OCI-LY3 (cell line): Measurements from ENCODE around the gene GPR26.

ENCODE experiments used
- H2AFZ ChIP-seq: fragments of 200-600, 300-600 bp; shearing (Covaris generic); 2 replicates; pipeline ENCODE4 v1.6.0; 2014; ENCODE audit warnings: antibody characterized with exemption, low read depth, low read length
- H3K27ac ChIP-seq: fragments of 200-600, 300-600 bp; sonication (generic); 2 replicates; pipeline ENCODE4 v1.5.1; 2014; ENCODE audit warnings: mild to moderate bottlenecking, low read length, moderate library complexity, mixed read lengths
- H3K27me3 ChIP-seq: fragments of 200-600, 300-600 bp; sonication (generic); 2 replicates; pipeline ENCODE4 v1.6.1; 2014; ENCODE audit warnings: low read depth, low read length, mixed read lengths
- H3K36me3 ChIP-seq: fragments of 200-600, 300-600 bp; sonication (generic); replicated peaks from 2 replicates; pipeline ENCODE3; 2014; ENCODE audit warnings: low read depth, low read length, mixed read lengths
- H3K4me1 ChIP-seq: fragments of 300-600, 200-600 bp; sonication (generic); 2 replicates; pipeline ENCODE4 v1.6.1; 2014; ENCODE audit warnings: low read length, mixed read lengths
- H3K4me2 ChIP-seq: fragments of 200-600, 300-600 bp; sonication (generic); 2 replicates; pipeline ENCODE4 v1.6.1; 2014; ENCODE audit warnings: low read length, mixed read lengths
- H3K4me3 ChIP-seq: fragments of 300-600, 200-600 bp; sonication (generic); 2 replicates; pipeline ENCODE4 v1.5.1; 2014; ENCODE audit warnings: antibody characterized with exemption, mild to moderate bottlenecking, low read length, moderate library complexity
- H3K79me2 ChIP-seq: fragments of 300-600, 200-600 bp; shearing (Covaris generic); 2 replicates; pipeline ENCODE4 v1.6.1; 2014; ENCODE audit warnings: mild to moderate bottlenecking, low read length, mixed read lengths
- H3K9ac ChIP-seq: fragments of 300-600, 200-600 bp; shearing (Covaris generic); 2 replicates; pipeline ENCODE4 v1.6.0; 2014; ENCODE audit warnings: mild to moderate bottlenecking, low read length, moderate library complexity
- H3K9me3 ChIP-seq: fragments of 200-600, 300-600 bp; shearing (Covaris generic); 2 replicates; pipeline ENCODE4 v1.6.1; 2014; ENCODE audit warnings: low read length, mixed read lengths; ENCODE audit not compliant: insufficient read depth
- H4K20me1 ChIP-seq: fragments of 200-600, 300-600 bp; sonication (generic); 2 replicates; pipeline ENCODE4 v1.6.1; 2016; ENCODE audit warnings: low read length, mixed read lengths; ENCODE audit not compliant: insufficient read depth
- EZH2phosphoT487 ChIP-seq: fragments of 200-600 bp; shearing (Covaris generic); IDR thresholded peaks from 2 replicates; pipeline ENCODE4 v1.6.1; 2018; ENCODE audit warnings: antibody characterized with exemption, mixed run types, low read depth
- TF ChIP-seq, protein P1 (sequence below): fragments of 200-600, 300-600 bp; sonication (generic); IDR thresholded peaks from 2 replicates; pipeline ENCODE4 v1.5.1; 2014; ENCODE audit warnings: antibody characterized with exemption, low read length, low read depth

GPR26 gene

DNA sequence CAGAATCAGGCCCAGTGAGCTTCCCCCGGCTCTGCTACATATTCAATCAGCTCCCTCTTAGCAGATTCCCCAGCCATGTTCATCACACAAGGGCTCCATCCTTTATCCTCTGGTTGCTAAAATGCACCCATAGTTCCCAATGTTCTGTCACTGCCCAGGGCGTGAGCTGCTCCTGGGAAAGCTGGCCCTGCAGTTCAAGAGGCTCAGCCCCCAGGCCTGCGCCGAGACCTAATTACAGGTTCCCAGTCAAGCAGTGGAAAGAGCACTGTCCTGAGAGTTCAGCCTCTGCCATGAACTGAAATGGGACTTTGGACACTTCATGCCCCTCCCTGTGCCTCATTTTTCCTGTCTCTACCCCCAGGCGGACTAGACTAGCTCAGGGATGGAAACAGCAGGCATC is 75.6 kb downstream of the GPR26 start:
- no peaks in the 10 kb centered on the region for H3K79me2 ChIP-seq
- H3K4me3 ChIP-seq, result no peak overlapping the region
- no peaks in the 10 kb centered on the region for H3K4me1 ChIP-seq
- H3K36me3 ChIP-seq, result no peaks in the 10 kb centered on the region
- H3K27ac ChIP-seq, result no peak overlapping the region
- no peaks in the 10 kb centered on the region for H3K9me3 ChIP-seq
- no peak overlapping the region for H2AFZ ChIP-seq
- H3K9ac ChIP-seq, result no peak overlapping the region
- TF ChIP-seq, protein P1, sequence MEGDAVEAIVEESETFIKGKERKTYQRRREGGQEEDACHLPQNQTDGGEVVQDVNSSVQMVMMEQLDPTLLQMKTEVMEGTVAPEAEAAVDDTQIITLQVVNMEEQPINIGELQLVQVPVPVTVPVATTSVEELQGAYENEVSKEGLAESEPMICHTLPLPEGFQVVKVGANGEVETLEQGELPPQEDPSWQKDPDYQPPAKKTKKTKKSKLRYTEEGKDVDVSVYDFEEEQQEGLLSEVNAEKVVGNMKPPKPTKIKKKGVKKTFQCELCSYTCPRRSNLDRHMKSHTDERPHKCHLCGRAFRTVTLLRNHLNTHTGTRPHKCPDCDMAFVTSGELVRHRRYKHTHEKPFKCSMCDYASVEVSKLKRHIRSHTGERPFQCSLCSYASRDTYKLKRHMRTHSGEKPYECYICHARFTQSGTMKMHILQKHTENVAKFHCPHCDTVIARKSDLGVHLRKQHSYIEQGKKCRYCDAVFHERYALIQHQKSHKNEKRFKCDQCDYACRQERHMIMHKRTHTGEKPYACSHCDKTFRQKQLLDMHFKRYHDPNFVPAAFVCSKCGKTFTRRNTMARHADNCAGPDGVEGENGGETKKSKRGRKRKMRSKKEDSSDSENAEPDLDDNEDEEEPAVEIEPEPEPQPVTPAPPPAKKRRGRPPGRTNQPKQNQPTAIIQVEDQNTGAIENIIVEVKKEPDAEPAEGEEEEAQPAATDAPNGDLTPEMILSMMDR, result no peak
- TF ChIP-seq EZH2phosphoT487, result no peak
- H4K20me1 ChIP-seq, result no peaks in the 10 kb centered on the region
- H3K4me2 ChIP-seq, result no peak overlapping the region
- H3K27me3 ChIP-seq, result peaks cover 3% of the 10 kb centered on the region; the same call in 1 of the 2 replicates

DNA sequence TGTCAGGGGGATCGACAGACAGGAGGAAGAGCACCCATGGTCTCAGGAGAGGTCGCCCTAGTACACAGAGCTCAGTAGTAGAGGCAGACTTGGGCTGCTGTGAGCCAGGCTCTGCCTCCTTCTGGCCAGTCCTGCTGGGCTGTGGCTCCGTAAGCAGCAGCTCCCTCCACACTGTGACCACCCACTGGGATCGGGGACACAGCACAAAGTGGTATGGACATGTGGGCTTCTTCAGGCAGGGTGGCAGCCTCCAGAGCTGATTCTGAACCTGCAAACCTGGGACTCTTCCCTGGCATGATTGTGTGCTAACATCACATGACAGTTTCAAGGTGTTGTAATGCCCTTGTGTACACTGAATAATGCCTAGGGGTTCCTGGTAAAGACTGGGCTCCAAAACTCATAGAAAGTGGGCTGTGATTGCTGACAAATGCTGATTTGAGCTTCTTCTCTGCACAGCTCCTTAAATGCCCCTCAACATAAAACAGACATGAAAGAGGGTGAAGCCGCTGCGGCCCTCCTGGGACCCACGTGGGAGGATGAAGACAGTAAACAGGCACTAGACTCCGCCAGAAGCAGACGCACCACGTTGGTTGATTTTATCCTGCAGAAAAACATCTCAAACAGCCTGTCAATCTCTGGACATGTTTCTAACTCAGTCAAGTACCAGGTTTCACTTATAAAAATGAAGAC is 76.7 kb downstream of the GPR26 start:
- H4K20me1 ChIP-seq, result no peaks in the 10 kb centered on the region
- no peak overlapping the region for H3K4me2 ChIP-seq
- H3K27me3 ChIP-seq, result peaks cover 3% of the 10 kb centered on the region; the same call in 1 of the 2 replicates
- H2AFZ ChIP-seq, result no peak overlapping the region
- no peaks in the 10 kb centered on the region for H3K9me3 ChIP-seq
- H3K4me3 ChIP-seq, result no peak overlapping the region
- no peaks in the 10 kb centered on the region for H3K36me3 ChIP-seq
- no peak overlapping the region for H3K27ac ChIP-seq
- H3K79me2 ChIP-seq, result no peaks in the 10 kb centered on the region
- no peak overlapping the region for H3K9ac ChIP-seq
- H3K4me1 ChIP-seq, result no peaks in the 10 kb centered on the region
- no peak for TF ChIP-seq EZH2phosphoT487
- TF ChIP-seq, protein P1, result no peak

DNA sequence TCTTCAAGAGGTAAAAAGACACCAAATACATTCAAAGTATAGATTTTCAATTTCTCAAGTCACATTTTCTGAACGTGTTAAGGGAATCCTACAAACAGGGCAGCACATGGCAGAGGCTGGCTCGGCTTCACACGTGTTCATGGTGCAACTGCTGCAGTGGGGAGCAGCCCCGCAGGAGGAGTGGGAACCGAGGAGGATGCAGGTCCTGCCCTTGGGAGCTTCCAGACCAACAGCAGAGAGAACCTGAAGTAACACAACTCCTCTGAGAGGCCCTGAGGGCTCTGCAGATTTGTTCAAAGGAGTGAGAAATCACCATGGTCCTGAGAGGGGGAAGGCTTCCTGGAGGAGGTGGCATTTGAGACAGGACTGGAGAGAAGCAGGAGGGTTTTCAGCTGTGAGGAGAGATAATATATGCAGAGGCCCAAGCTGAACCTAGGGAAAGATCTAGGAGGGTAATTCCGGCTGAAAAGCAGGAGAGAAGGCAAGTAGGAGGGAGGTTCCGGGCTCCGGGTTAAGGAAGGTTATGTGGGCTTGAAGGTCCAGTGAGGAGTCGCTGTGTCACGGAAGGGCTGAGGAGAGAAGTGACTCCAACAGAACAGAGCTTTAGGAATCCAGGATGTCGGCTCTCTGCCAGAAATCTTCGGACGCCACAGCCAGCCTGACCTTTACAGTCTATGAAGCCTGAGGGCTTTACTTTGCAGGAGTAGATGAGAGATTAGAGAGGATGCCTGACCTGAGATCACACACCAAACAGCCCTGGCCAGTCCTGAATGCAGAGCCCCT is 77.5 kb downstream of the GPR26 start:
- no peaks in the 10 kb centered on the region for H4K20me1 ChIP-seq
- no peak overlapping the region for H3K9ac ChIP-seq
- H3K4me2 ChIP-seq, result no peak overlapping the region
- H2AFZ ChIP-seq, result no peak overlapping the region
- TF ChIP-seq, protein P1, result no peak
- no peak for TF ChIP-seq EZH2phosphoT487
- no peaks in the 10 kb centered on the region for H3K36me3 ChIP-seq
- no peak overlapping the region for H3K27ac ChIP-seq
- H3K9me3 ChIP-seq, result no peaks in the 10 kb centered on the region
- H3K79me2 ChIP-seq, result no peaks in the 10 kb centered on the region
- H3K27me3 ChIP-seq, result peaks cover 3% of the 10 kb centered on the region; the same call in 1 of the 2 replicates
- no peaks in the 10 kb centered on the region for H3K4me1 ChIP-seq
- no peak overlapping the region for H3K4me3 ChIP-seq

DNA sequence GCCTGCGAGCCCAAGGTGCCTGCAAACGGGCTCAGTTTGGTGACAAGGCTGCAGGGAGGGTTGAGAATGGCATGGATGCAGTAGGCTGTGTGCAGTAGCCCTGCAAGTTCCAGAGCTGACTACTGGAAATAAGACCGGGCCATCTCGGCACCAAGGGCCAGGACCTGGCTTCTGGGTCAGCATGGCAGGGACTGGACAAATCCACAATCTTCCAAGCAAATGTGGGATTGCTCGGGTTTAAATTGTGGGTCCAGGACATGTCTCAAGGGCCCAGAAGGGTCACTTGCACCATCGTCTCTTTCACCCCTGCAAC is 78.0 kb downstream of the GPR26 start:
- no peaks in the 10 kb centered on the region for H3K9me3 ChIP-seq
- H4K20me1 ChIP-seq, result no peaks in the 10 kb centered on the region
- H2AFZ ChIP-seq, result no peak overlapping the region
- no peaks in the 10 kb centered on the region for H3K36me3 ChIP-seq
- no peak overlapping the region for H3K9ac ChIP-seq
- no peak overlapping the region for H3K4me2 ChIP-seq
- TF ChIP-seq, protein P1, result no peak
- no peak for TF ChIP-seq EZH2phosphoT487
- H3K4me1 ChIP-seq, result no peaks in the 10 kb centered on the region
- H3K27ac ChIP-seq, result no peak overlapping the region
- no peaks in the 10 kb centered on the region for H3K27me3 ChIP-seq
- no peaks in the 10 kb centered on the region for H3K79me2 ChIP-seq
- H3K4me3 ChIP-seq, result no peak overlapping the region
